Ovary (tissue), 9 donors: Measurements from ENCODE around the gene SYNJ1. TPM values are rescaled to one million over a fixed set of nuclear protein-coding genes. Genes with fewer than 3 reads are reported as not detected.

Source experiments
- DNase-seq, 5 donors: peaks; one replicate each; pipeline ENCODE4 v3.0.0-alpha.2; 2019 to 2020
- H3K27ac ChIP-seq, 2 donors: fragments of 200-600 bp; one replicate each; pipeline versions ENCODE4 v1.5.1 to v1.8.0; 2019 to 2022
- H3K27me3 ChIP-seq: fragments of 200-600 bp; one replicate; pipeline ENCODE4 v1.8.0; 2022
- H3K36me3 ChIP-seq: fragments of 200-600 bp; sonication (generic); one replicate; pipeline ENCODE4 v1.5.1; 2019
- H3K4me1 ChIP-seq: one replicate; pipeline ENCODE4 v1.8.1; 2013; ENCODE audit warnings: mild to moderate bottlenecking, moderate library complexity; ENCODE audit not compliant: insufficient read depth
- H3K4me3 ChIP-seq: fragments of 200-600 bp; sonication (generic); one replicate; pipeline ENCODE4 v1.5.1; 2017
- H3K9me3 ChIP-seq, 2 donors: fragments of 200-600 bp in 1 of 2; sonication (generic) in 1 of 2; one replicate each; pipeline versions ENCODE4 v1.5.1 to v1.8.1; 2013 to 2019; ENCODE audit warnings: mild to moderate bottlenecking in 1 of 2, moderate library complexity in 1 of 2
- EP300 ChIP-seq: sonication (generic); formaldehyde crosslinking; IDR thresholded peaks from one replicate; pipeline ENCODE4 v1.6.1; 2017; ENCODE audit warnings: antibody characterized with exemption
- POLR2A ChIP-seq: fragments of 450-650 bp; IDR thresholded peaks from one replicate; pipeline ENCODE4 v1.6.1; 2017; ENCODE audit warnings: antibody characterized with exemption, mild to moderate bottlenecking, moderate library complexity
- WGBS, 3 donors: extraction: QIAGEN DNeasy Blood & Tissue Kit in 1 of 3; methylation state at CpG; one replicate each; pipeline versions ENCODE4 v1.1.5 to v1.1.7; 2013 to 2017; 5-methylcytosine and 5-hydroxymethylcytosine counted together
- intact Hi-C, 4 donors: fragments of 100-400 bp; cut with DNase I; formaldehyde crosslinking; loops; one replicate each; pipeline versions ENCODE4 v1.11.0 to v1.15.1; 2022 to 2023
- polyA plus RNA-seq, 2 donors: library from polyadenylated mRNA; stranded (reverse); fragments of 200-250 nt in 1 of 2; fragments of 350-450 nt in 1 of 2; fragmentation: Illumina TruSeq in 1 of 2; extraction: RNeasy Lipid Tissue Mini Kit (QIAGEN cat#74804) in 1 of 2; gene quantifications; one replicate each; pipeline ENCODE4 v1.2.3, GENCODE V29; 2013 to 2014
- total RNA-seq, 7 donors: library from RNA; depleted of rRNA in 2 of 7; stranded (reverse); fragments of >200 nt in 2 of 7; fragmentation: NEBNext Ultra II Directional in 3 of 7; extraction: Animal tissue kit (Norgen Biotek cat#: 25700) in 3 of 7; gene quantifications; one replicate each; pipeline versions ENCODE4 v1.1.0 to v1.2.4, GENCODE V29; 2016 to 2023
- TF ChIP-seq, protein P1 (sequence below), 3 donors: fragments of 450-650 bp in 2 of 3; fragments of 200-600 bp in 1 of 3; IDR thresholded peaks; one replicate each; pipeline versions ENCODE4 v1.5.1 to v1.8.0; 2016 to 2022; ENCODE audit warnings: antibody characterized with exemption in 3 of 3, mild to moderate bottlenecking in 1 of 3
- donor health status: DM: no; HTN: no; CAD: no; lungs with moderate emphysema.
- donor health status: DM: no; HTN: no; CAD: no.
- donor health status: Bipolar disorder and iron deficiency.
- donor health status: DM: yes; HTN: yes; CAD: no.
- donor health status: DM: no; HTN: no; CAD: no.
- donor health status: DM: yes; HTN: yes; CAD: no.

Gene SYNJ1
- total and polyA plus RNA-seq, 9 donors, result 4.8 to 15.6 (median 9.9) TPM

- H3K36me3 ChIP-seq, result no peaks in the 10 kb centered on the region
- H3K27ac ChIP-seq, result no peak overlapping the region
- intact Hi-C loops, result no loop called here
- no peak overlapping the region for H3K4me3 ChIP-seq
- no peaks in the 10 kb centered on the region for H3K9me3 ChIP-seq
- DNase-seq, result no peak
- no peaks in the 10 kb centered on the region for H3K4me1 ChIP-seq
- TF ChIP-seq, protein P1, sequence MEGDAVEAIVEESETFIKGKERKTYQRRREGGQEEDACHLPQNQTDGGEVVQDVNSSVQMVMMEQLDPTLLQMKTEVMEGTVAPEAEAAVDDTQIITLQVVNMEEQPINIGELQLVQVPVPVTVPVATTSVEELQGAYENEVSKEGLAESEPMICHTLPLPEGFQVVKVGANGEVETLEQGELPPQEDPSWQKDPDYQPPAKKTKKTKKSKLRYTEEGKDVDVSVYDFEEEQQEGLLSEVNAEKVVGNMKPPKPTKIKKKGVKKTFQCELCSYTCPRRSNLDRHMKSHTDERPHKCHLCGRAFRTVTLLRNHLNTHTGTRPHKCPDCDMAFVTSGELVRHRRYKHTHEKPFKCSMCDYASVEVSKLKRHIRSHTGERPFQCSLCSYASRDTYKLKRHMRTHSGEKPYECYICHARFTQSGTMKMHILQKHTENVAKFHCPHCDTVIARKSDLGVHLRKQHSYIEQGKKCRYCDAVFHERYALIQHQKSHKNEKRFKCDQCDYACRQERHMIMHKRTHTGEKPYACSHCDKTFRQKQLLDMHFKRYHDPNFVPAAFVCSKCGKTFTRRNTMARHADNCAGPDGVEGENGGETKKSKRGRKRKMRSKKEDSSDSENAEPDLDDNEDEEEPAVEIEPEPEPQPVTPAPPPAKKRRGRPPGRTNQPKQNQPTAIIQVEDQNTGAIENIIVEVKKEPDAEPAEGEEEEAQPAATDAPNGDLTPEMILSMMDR (IDR thresholded peaks at IDR 0.05), result no peak
- no peak for TF ChIP-seq EP300
- no peak for TF ChIP-seq POLR2A
- H3K27me3 ChIP-seq, result no peaks in the 10 kb centered on the region
These were observed 34.2 kb downstream of the SYNJ1 start for GRCh38 chr21:32693581-32693980.

DNA sequence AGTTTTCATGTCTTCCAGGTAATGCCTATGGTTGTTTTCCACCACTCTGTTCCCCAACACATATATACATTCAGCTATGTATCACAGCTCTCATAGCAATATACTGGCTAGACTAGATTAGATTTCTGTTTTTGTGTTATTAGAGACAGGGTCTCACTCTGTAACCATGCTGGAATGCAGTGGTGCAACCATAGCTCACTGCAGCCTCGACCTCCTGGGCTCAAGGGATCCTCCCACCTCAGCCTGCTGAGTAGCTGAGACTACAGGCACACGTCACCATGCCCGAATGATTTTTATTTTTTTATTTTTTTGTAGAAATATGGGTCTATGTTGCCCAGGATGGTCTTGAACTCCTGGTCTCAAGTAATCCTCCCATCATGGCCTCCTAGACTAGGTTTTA is 37.7 kb downstream of the SYNJ1 start:
- no peaks in the 10 kb centered on the region for H3K36me3 ChIP-seq
- TF ChIP-seq POLR2A (no peak), EP300 (no peak)
- TF ChIP-seq, protein P1 (IDR thresholded peaks at IDR 0.05), result no peak
- no peak overlapping the region for H3K4me3 ChIP-seq
- 23 to 56% (median 25%) methylated on average over 3 of the region's 3 CpGs for WGBS, 3 donors
- no peaks in the 10 kb centered on the region for H3K27me3 ChIP-seq
- no peak overlapping the region for H3K27ac ChIP-seq
- intact Hi-C loops, result no loop called here
- no peaks in the 10 kb centered on the region for H3K9me3 ChIP-seq
- H3K4me1 ChIP-seq, result no peaks in the 10 kb centered on the region
- no peak for DNase-seq

GRCh38 chr21:32687643-32688345 is 40.0 kb downstream of the SYNJ1 start:
- Histone ChIP-seq H3K36me3 (no peaks in the 10 kb centered on the region), H3K9me3 (no peaks in the 10 kb centered on the region)
- intact Hi-C loops, result no loop called here

GRCh38 chr21:32682696-32683474 is 44.9 kb downstream of the SYNJ1 start:
- no peaks in the 10 kb centered on the region for H3K4me1 ChIP-seq
- no peaks in the 10 kb centered on the region for H3K27me3 ChIP-seq
- H3K27ac ChIP-seq, result no peak overlapping the region
- no peak overlapping the region for H3K4me3 ChIP-seq
- WGBS, 3 donors, result 35 to 47% (median 37%) methylated on average over 3 of the region's 3 CpGs
- intact Hi-C loops, result no loop called here
- TF ChIP-seq EP300, result no peak
- TF ChIP-seq, protein P1 (IDR thresholded peaks at IDR 0.05), result no peak
- no peak for TF ChIP-seq POLR2A
- no peaks in the 10 kb centered on the region for H3K9me3 ChIP-seq
- H3K36me3 ChIP-seq, result no peaks in the 10 kb centered on the region
- no peak for DNase-seq

More at GRCh38 chr21:32687643-32688345, 40.0 kb downstream of the SYNJ1 start:
- TF ChIP-seq EP300, result no peak
- Histone ChIP-seq H3K4me3 (no peak overlapping the region), H3K4me1 (no peaks in the 10 kb centered on the region), H3K27ac (no peak overlapping the region), H3K27me3 (no peaks in the 10 kb centered on the region)
- DNase-seq, result no peak
- 81 to 87% (median 86%) methylated on average over 4 of the region's 4 CpGs for WGBS, 3 donors

DNA sequence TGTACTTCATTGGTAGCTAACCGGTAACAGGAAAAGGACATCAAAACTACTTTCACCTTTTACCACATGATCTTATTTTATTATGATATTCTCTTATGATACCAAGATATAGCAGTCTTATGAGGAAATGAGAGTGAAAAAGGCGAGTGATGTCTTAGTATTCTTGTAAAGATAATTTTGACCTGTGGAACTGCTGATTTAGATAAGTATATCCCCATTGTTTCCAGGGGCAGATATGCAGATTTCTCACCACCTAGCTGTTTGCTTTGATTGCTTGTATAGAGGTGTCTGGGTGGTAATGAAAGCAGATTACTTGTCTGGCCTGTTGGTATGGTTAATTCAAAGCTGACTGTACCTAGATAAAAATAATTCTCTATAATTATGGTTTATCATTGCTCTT is 53.1 kb downstream of the SYNJ1 start:
- WGBS, 3 donors, result 92 to 93% (median 93%) methylated on average over 2 of the region's 2 CpGs
- DNase-seq, result no peak
- intact Hi-C loops, result no loop called here
- TF ChIP-seq POLR2A (no peak), EP300 (no peak)
- TF ChIP-seq, protein P1 (IDR thresholded peaks at IDR 0.05), result no peak
- H3K9me3 ChIP-seq, result no peaks in the 10 kb centered on the region
- H3K4me1 ChIP-seq, result no peaks in the 10 kb centered on the region
- H3K27me3 ChIP-seq, result no peaks in the 10 kb centered on the region
- no peaks in the 10 kb centered on the region for H3K36me3 ChIP-seq
- no peak overlapping the region for H3K4me3 ChIP-seq
- no peak overlapping the region for H3K27ac ChIP-seq
